ENCODE measurements around the gene DNAH17. TPM values are rescaled to one million over a fixed set of nuclear protein-coding genes. Genes with fewer than 3 reads are reported as not detected.

Gene DNAH17
- total and polyA plus RNA-seq, 2 donors (not counting 3 experiments of a cell fraction or from before 2014, with no cell fraction given), result not detected

- H3K36me3 ChIP-seq (ENCODE audit: control insufficient read depth in 2 of 2, extremely low read depth in 1 of 2, insufficient read depth in 2 of 2, low read length in 2 of 2), result no peaks in the 10 kb centered on the region
- H3K4me1 ChIP-seq (ENCODE audit: control insufficient read depth, extremely low read depth, insufficient read depth, low read length), result no peaks in the 10 kb centered on the region
- H3K27ac ChIP-seq (ENCODE audit: insufficient read depth, low read depth, low read length), result no peak overlapping the region
- DNase-seq (ENCODE audit: low read depth, low spot score) (no peak), FAIRE-seq (no peak)
- H3K9me1 ChIP-seq (replicated peaks; ENCODE audit: control insufficient read depth, extremely low read depth, insufficient read depth, low read length), result no peaks in the 10 kb centered on the region
- H3K79me2 ChIP-seq (ENCODE audit: control insufficient read depth, insufficient read depth, low read length), result no peaks in the 10 kb centered on the region
- no peak overlapping the region for H3K4me2 ChIP-seq (ENCODE audit: insufficient read depth, low read length)
- POLR2A ChIA-PET, result no interaction called here
- no peak overlapping the region for H2AFZ ChIP-seq (ENCODE audit: low read depth, low read length)
- no peak for TF ChIP-seq GATA2 (IDR thresholded peaks at IDR 0.05; ENCODE audit: insufficient read depth, insufficient read length, low read depth, low read length)
- TF ChIP-seq, protein P1, sequence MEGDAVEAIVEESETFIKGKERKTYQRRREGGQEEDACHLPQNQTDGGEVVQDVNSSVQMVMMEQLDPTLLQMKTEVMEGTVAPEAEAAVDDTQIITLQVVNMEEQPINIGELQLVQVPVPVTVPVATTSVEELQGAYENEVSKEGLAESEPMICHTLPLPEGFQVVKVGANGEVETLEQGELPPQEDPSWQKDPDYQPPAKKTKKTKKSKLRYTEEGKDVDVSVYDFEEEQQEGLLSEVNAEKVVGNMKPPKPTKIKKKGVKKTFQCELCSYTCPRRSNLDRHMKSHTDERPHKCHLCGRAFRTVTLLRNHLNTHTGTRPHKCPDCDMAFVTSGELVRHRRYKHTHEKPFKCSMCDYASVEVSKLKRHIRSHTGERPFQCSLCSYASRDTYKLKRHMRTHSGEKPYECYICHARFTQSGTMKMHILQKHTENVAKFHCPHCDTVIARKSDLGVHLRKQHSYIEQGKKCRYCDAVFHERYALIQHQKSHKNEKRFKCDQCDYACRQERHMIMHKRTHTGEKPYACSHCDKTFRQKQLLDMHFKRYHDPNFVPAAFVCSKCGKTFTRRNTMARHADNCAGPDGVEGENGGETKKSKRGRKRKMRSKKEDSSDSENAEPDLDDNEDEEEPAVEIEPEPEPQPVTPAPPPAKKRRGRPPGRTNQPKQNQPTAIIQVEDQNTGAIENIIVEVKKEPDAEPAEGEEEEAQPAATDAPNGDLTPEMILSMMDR (IDR thresholded peaks at IDR 0.05; ENCODE audit: extremely low read depth in 1 of 2, insufficient read depth in 1 of 2, low read depth in 1 of 2, low read length in 2 of 2), result no peak
- no peak for TF ChIP-seq JUN (IDR thresholded peaks at IDR 0.05; ENCODE audit: borderline replicate concordance, insufficient read depth, insufficient read length, low read depth)
- no peak for TF ChIP-seq POLR2A (IDR thresholded peaks at IDR 0.05; ENCODE audit: low read depth, low read length)
- TF ChIP-seq MYC (IDR thresholded peaks at IDR 0.05; ENCODE audit: low read depth, low read length), result no peak
- no peak for TF ChIP-seq EZH2 (IDR thresholded peaks at IDR 0.05; ENCODE audit: borderline replicate concordance, low read depth, low read length, severe bottlenecking)
- TF ChIP-seq POLR2AphosphoS5 (IDR thresholded peaks at IDR 0.05; ENCODE audit: insufficient read depth, low read depth, low read length), result no peak
- no peak for TF ChIP-seq FOS (IDR thresholded peaks at IDR 0.05; ENCODE audit: borderline replicate concordance, insufficient read depth, low read length)
- TF ChIP-seq MAX (IDR thresholded peaks at IDR 0.05; ENCODE audit: insufficient read depth, insufficient read length), result no peak
- dilution Hi-C loops (cut with MboI; ENCODE audit: extremely low pct_ligation_motif_present, low sequenced_read_pairs) (no loop called here), intact Hi-C loops (cut with micrococcal nuclease) (no loop called here)
- H4K20me1 ChIP-seq (replicated peaks; ENCODE audit: control insufficient read depth, extremely low read depth, insufficient read depth, low read length), result no peaks in the 10 kb centered on the region
- no peak overlapping the region for H3K9ac ChIP-seq (replicated peaks; ENCODE audit: extremely low read depth, insufficient read depth, low read length)
- H3K4me3 ChIP-seq (replicated peaks in 1 of 3; ENCODE audit: insufficient read depth in 1 of 3, low read depth in 1 of 3, low read length in 3 of 3), result no peak overlapping the region
- BruUV-seq (replicated peaks), result no TSS peak
- CTCF ChIA-PET, result no interaction called here
- no peaks in the 10 kb centered on the region for H3K9me3 ChIP-seq (replicated peaks; ENCODE audit: control insufficient read depth, insufficient read depth, low read length)
- no peaks in the 10 kb centered on the region for H3K27me3 ChIP-seq (ENCODE audit: control insufficient read depth in 2 of 2, insufficient read depth in 2 of 2, low read length in 2 of 2)
Observed at GRCh38 chr17:78599419-78599818, 22.2 kb upstream of the DNAH17 start.

Data from endothelial cell of umbilical vein (primary cell).